Psoas muscle (tissue), 8 donors: Measurements from ENCODE around the gene WDSUB1. TPM values are rescaled to one million over a fixed set of nuclear protein-coding genes. Genes with fewer than 3 reads are reported as not detected.
A peak's percentile ranks its signal among the peaks of the same experiment; 100 is the strongest.

ENCODE experiments used
- ATAC-seq, 4 donors: fragments of 200-7000 bp; cut with Tn5 transposase; one replicate each; pipeline ENCODE4 v1.9.1; 2020; ENCODE audit warnings: moderate library complexity in 3 of 4, mild to moderate bottlenecking in 2 of 4
- DNase-seq, 2 donors: peaks; one replicate each; pipeline ENCODE4 v3.0.0-alpha.2; 2020
- H3K27ac ChIP-seq: fragments of 200-600 bp; one replicate; pipeline ENCODE4 v1.8.0; 2022
- H3K27me3 ChIP-seq, 3 donors: fragments of 200-600 bp in 1 of 3; one replicate each; pipeline versions ENCODE4 v1.6.1 to v1.8.0; 2013 to 2022; ENCODE audit warnings: low read length in 2 of 3, mild to moderate bottlenecking in 2 of 3, moderate library complexity in 1 of 3; ENCODE audit not compliant: insufficient read depth in 3 of 3
- H3K36me3 ChIP-seq, 2 donors: fragments of 200-600 bp in 1 of 2; one replicate each; pipeline versions ENCODE4 v1.6.1 to v1.8.0; 2013 to 2022; ENCODE audit warnings: low read depth in 1 of 2, mild to moderate bottlenecking in 1 of 2, moderate library complexity in 1 of 2; ENCODE audit not compliant: insufficient read depth in 1 of 2
- H3K4me1 ChIP-seq: fragments of 200-600 bp; one replicate; pipeline ENCODE4 v1.8.0; 2022
- H3K4me3 ChIP-seq: fragments of 200-600 bp; one replicate; pipeline ENCODE4 v1.8.0; 2022; ENCODE audit warnings: mild to moderate bottlenecking
- H3K9me3 ChIP-seq: fragments of 200-600 bp; one replicate; pipeline ENCODE4 v1.8.0; 2022
- CTCF ChIP-seq: fragments of 200-600 bp; IDR thresholded peaks from one replicate; pipeline ENCODE4 v1.8.0; 2022; ENCODE audit warnings: antibody characterized with exemption
- WGBS, 3 donors: extraction: QIAGEN DNeasy Blood & Tissue Kit; methylation state at CpG; one replicate each; pipeline versions ENCODE4 v1.1.6 to v1.1.7; 2013; 5-methylcytosine and 5-hydroxymethylcytosine counted together
- intact Hi-C, 2 donors: fragments of 100-400 bp; cut with DNase I; formaldehyde crosslinking; loops; one replicate each; pipeline versions ENCODE4 v1.11.0 to v1.14.2; 2022
- polyA plus RNA-seq, 3 donors: library from polyadenylated mRNA; stranded (reverse); fragments of 200-250 nt; gene quantifications; one replicate each; pipeline ENCODE4 v1.2.3, GENCODE V29; 2013
- total RNA-seq, 4 donors: library from RNA; stranded (reverse); fragmentation: NEBNext Ultra II Directional in 2 of 4; extraction: Animal tissue kit (Norgen Biotek cat#: 25700) in 2 of 4; gene quantifications; one replicate each; pipeline versions ENCODE4 v1.2.1 to v1.2.4, GENCODE V29; 2021 to 2023
- donor health status: healthy with polysubstance abuse.
- donor health status: DM: no; HTN: no; CAD: no; lungs with moderate emphysema.
- donor health status: Bipolar disorder and iron deficiency.
- donor health status: healthy.
- donor health status: DM: yes; HTN: yes; CAD: no.
- donor health status: DM: no; HTN: no; CAD: no.
- donor health status: DM: no; HTN: no; CAD: no.
- donor health status: DM: yes; HTN: yes; CAD: no.

The WDSUB1 gene
- total and polyA plus RNA-seq, 7 donors = 3.5 to 4.9 (median 4.4) TPM

GRCh38 chr2:159211447-159212396, 74.8 kb downstream of the WDSUB1 start:
- TF ChIP-seq CTCF = no peak
- DNase-seq = no peak
- ATAC-seq = no peak
- Histone ChIP-seq H3K36me3 (no peaks in the 10 kb centered on the region), H3K4me1 (peaks cover 6% of the 10 kb centered on the region), H3K27me3 (no peaks in the 10 kb centered on the region), H3K4me3 (no peak overlapping the region), H3K27ac (no peak overlapping the region), H3K9me3 (no peaks in the 10 kb centered on the region)
- intact Hi-C loops = no loop called here
- WGBS, 3 donors = 68 to 74% (median 73%) methylated on average over 14 of the region's 14 CpGs

- DNase-seq (no peak), ATAC-seq (no peak)
- Histone ChIP-seq H3K36me3 (no peaks in the 10 kb centered on the region), H3K4me3 (no peak overlapping the region), H3K9me3 (no peaks in the 10 kb centered on the region), H3K27ac (no peak overlapping the region), H3K27me3 (no peaks in the 10 kb centered on the region), H3K4me1 (peaks cover 6% of the 10 kb centered on the region)
- intact Hi-C loops = no loop called here
- TF ChIP-seq CTCF = no peak
- WGBS, 3 donors = 89 to 93% (median 90%) methylated on average over 15 of the region's 15 CpGs
These were observed 76.9 kb downstream of the WDSUB1 start for GRCh38 chr2:159209341-159210306.

- Histone ChIP-seq H3K36me3 (no peaks in the 10 kb centered on the region), H3K4me1 (peaks cover 6% of the 10 kb centered on the region), H3K4me3 (no peak overlapping the region), H3K27ac (no peak overlapping the region), H3K9me3 (no peaks in the 10 kb centered on the region), H3K27me3 (no peaks in the 10 kb centered on the region)
- intact Hi-C loops = no loop called here
- no peak for ATAC-seq
- DNase-seq = no peak
- WGBS, 3 donors = 82 to 89% (median 88%) methylated on average over 5 of the region's 5 CpGs
- TF ChIP-seq CTCF = no peak
These were observed 78.1 kb downstream of the WDSUB1 start for GRCh38 chr2:159208438-159208837.

- ATAC-seq = peak; percentile 78 to 92 (median 90)
- intact Hi-C loops = no loop called here
- WGBS, 3 donors = 33 to 49% (median 37%) methylated on average over 6 of the region's 6 CpGs
- Histone ChIP-seq H3K9me3 (no peaks in the 10 kb centered on the region), H3K4me3 (no peak overlapping the region), H3K27me3 (no peaks in the 10 kb centered on the region), H3K4me1 (peaks cover 6% of the 10 kb centered on the region), H3K36me3 (no peaks in the 10 kb centered on the region), H3K27ac (peak overlapping the region; percentile 53)
- no peak for TF ChIP-seq CTCF
- no peak for DNase-seq
These were observed 79.6 kb downstream of the WDSUB1 start for GRCh38 chr2:159206736-159207380.
